T-helper 17 cell (primary cell): Measurements from ENCODE around the gene BCL2L11. TPM values are rescaled to one million over a fixed set of nuclear protein-coding genes. Genes with fewer than 3 reads are reported as not detected.

Experiments
- ATAC-seq: fragments of 150-1000 bp; cut with Tn5 transposase; 2 replicates; pipeline ENCODE4 v1.10.0; 2021; ENCODE audit warnings: mild to moderate bottlenecking, moderate library complexity
- DNase-seq, 3 donors: peaks; one replicate each; pipeline versions ENCODE4 v3.0.0 to v3.0.0-alpha.2; 2020 to 2021
- H3K9me3 ChIP-seq: one replicate; pipeline ENCODE4 v1.7.0; 2013; ENCODE audit warnings: low read length, mild to moderate bottlenecking; ENCODE audit not compliant: control insufficient read depth, poor library complexity, severe bottlenecking
- H3K27ac Mint-ChIP-seq: one replicate; pipeline ENCODE4 v1.8.0; 2022; ENCODE audit warnings: mild to moderate bottlenecking, moderate library complexity, mixed read lengths
- H3K27me3 Mint-ChIP-seq: one replicate; pipeline ENCODE4 v1.8.0; 2022; ENCODE audit warnings: mixed read lengths
- H3K36me3 Mint-ChIP-seq: one replicate; pipeline ENCODE4 v1.8.0; 2022; ENCODE audit warnings: low read depth, mixed read lengths
- H3K4me1 Mint-ChIP-seq: one replicate; pipeline ENCODE4 v1.8.0; 2022; ENCODE audit warnings: mild to moderate bottlenecking, mixed read lengths
- H3K4me3 Mint-ChIP-seq: one replicate; pipeline ENCODE4 v1.8.0; 2022; ENCODE audit warnings: mild to moderate bottlenecking, moderate library complexity, mixed read lengths
- total RNA-seq, 4 donors: library from RNA in 2 of 4; stranded (reverse) in 2 of 4; gene quantifications; one replicate each; pipeline ENCODE4 v1.2.3 and lab custom pipeline; 2022 to 2026

Gene BCL2L11
- total RNA-seq, 2 donors from 2014 or later = 29.5 to 47.2 TPM

DNA sequence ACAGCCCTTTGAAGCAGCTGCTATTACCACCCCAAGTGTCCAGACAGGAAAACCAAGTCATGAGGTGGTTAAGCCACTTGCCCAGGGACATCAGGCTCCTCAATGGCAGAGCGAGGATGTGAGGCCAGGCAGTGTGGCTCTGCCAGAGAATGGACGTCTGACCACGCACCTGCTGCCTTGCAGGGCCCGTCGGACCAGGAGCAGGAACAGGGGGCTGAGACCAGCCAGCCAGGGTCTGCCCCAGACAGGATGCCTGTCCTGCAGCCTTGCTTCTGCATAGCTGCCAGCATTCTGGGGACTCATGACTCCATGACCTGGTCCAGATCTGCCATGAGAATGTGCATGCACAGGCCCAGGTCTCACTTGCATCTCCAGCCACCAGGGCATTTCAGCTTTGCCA is 52.0 kb downstream of the BCL2L11 start:
- H3K4me3 Mint-ChIP-seq = no peak overlapping the region
- no peak overlapping the region for H3K27ac Mint-ChIP-seq
- DNase-seq (no peak), ATAC-seq (no peak)
- H3K4me1 Mint-ChIP-seq = peaks cover 11% of the 10 kb centered on the region
- no peaks in the 10 kb centered on the region for H3K9me3 ChIP-seq
- H3K36me3 Mint-ChIP-seq = peaks cover 4% of the 10 kb centered on the region
- peaks cover 39% of the 10 kb centered on the region for H3K27me3 Mint-ChIP-seq

DNA sequence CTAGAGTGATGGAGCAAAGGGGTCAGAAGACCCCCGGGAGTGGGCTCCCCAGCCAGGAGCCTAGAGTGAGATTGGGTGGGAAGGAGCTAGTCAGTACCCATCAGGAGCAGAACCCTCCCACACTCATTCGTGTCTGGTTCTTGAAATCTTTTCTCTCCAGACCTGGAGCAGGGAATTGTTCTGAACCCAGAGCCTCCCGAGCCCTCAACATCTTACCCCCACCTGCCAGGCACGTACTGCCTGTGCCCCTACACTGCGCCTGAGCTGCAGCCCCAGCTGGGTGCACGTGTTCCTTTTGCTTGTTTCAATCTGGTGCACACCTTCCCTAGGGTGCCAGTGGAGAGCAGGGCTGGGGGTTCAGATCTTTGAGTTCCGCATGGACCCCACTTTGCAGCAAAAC is 52.6 kb downstream of the BCL2L11 start:
- DNase-seq = no peak
- Mint-ChIP-seq H3K4me1 (peaks cover 13% of the 10 kb centered on the region), H3K36me3 (peaks cover 4% of the 10 kb centered on the region), H3K27ac (no peak overlapping the region), H3K4me3 (no peak overlapping the region), H3K27me3 (peaks cover 46% of the 10 kb centered on the region)
- ATAC-seq = no peak
- no peaks in the 10 kb centered on the region for H3K9me3 ChIP-seq

DNA sequence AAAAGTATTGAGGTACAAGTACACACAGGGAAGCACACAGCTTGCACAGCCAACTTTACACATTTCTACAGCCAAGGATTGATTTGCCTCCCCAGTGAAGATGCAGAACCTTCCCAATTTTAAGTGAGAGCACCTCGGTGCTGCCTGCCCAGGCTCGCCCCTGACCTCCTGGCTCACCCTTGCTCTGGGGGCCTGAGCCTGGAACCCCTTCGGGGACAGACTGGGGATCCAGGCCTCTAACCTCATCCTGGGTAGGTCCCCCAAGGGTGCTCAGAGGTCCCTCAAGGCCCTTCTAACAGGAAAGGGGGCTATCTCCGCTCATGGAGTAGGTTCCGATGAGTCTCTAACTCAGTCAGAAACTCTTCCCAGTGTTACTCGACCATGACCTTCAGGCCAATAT is 53.1 kb downstream of the BCL2L11 start:
- DNase-seq (no peak), ATAC-seq (no peak)
- Mint-ChIP-seq H3K36me3 (peaks cover 4% of the 10 kb centered on the region), H3K27me3 (peaks cover 47% of the 10 kb centered on the region), H3K4me1 (peaks cover 13% of the 10 kb centered on the region), H3K4me3 (no peak overlapping the region), H3K27ac (no peak overlapping the region)
- H3K9me3 ChIP-seq = no peaks in the 10 kb centered on the region

DNA sequence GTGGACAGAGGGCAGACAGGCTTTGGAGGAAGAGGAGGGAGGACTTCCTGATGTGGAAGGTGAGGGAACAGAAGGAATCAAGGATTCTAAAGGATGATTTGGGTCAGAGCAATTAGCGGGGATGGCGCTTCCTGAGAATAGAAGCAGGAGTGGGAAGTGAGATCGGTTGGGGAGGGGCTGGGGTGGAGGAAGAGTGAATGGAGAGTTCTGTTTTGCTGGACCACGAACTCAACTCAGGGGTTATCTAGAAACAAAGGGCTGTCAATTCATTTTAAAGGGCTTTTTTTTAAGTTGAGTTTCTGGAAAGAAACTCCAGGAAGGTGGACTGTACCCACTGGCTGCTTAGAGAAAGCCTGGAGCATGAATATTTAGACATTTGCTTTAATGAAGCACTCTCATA is 54.9 kb downstream of the BCL2L11 start:
- Mint-ChIP-seq H3K27me3 (peaks cover 53% of the 10 kb centered on the region), H3K4me1 (peaks cover 8% of the 10 kb centered on the region), H3K36me3 (peaks cover 4% of the 10 kb centered on the region), H3K4me3 (no peak overlapping the region), H3K27ac (no peak overlapping the region)
- no peak for ATAC-seq
- no peaks in the 10 kb centered on the region for H3K9me3 ChIP-seq
- DNase-seq = no peak

DNA sequence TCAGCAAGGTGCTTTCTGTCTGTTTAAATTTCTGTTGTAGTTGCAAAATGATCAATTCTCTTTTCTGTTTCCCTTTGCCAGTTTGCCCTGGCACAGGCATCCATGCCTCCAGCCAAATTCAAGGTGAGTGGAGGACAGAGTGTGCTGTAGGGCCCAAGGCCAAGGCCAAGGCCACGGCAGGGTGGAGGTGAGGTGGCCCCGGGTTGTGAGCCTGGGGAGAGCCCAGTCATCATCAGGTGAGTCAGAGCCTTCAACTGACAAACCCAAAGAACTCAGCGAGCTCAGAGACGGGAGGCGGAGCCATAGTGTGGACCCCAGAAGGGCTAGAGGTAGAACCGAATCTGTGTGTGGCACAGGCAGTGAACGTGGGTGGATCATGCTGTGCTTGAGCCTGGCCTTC is 55.7 kb downstream of the BCL2L11 start:
- Mint-ChIP-seq H3K36me3 (peaks cover 4% of the 10 kb centered on the region), H3K27ac (no peak overlapping the region), H3K4me3 (no peak overlapping the region), H3K4me1 (peaks cover 8% of the 10 kb centered on the region), H3K27me3 (peaks cover 52% of the 10 kb centered on the region)
- no peaks in the 10 kb centered on the region for H3K9me3 ChIP-seq
- ATAC-seq = no peak
- DNase-seq = no peak

DNA sequence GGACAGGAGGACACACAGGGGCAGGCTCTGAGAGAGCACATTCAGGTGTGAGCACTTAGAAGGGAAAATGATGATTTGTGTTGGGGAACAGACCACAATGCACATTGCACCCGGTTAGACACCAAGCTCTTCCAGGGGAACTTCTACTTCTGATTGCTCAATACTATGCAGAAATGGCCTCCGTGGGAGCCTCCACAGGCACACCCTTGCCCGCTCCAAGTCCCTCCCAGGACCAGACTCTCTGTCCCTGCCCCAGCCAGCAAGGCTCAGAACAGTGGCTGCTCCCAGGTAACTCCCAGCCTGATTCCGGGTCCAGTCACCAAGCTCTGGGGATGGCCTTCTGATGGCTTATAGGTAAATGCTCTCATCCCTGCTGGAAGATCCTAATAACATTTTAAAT is 56.2 kb downstream of the BCL2L11 start:
- H3K4me1 Mint-ChIP-seq = peaks cover 6% of the 10 kb centered on the region
- ATAC-seq = no peak
- H3K27me3 Mint-ChIP-seq = peaks cover 49% of the 10 kb centered on the region
- H3K4me3 Mint-ChIP-seq = no peak overlapping the region
- no peaks in the 10 kb centered on the region for H3K9me3 ChIP-seq
- H3K36me3 Mint-ChIP-seq = peaks cover 4% of the 10 kb centered on the region
- no peak for DNase-seq
- no peak overlapping the region for H3K27ac Mint-ChIP-seq

DNA sequence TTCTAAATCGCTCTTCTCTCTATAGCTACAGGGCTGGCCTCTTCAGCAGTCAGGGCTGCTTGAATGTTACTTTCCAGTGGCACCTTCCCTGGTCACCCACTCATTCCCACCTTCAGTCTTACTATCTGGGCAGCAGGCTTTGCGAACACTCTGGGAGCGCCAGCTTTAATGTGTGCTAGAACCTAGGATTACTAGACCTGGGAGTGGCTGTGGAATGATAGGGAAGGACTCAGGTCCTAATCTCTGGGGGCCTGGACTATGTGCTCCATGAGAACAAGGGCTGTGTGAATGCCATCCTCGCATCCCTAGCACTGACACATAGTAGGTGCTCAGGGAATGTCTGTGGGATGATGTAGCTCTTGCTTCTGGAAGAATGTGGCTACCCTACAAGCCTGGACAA is 57.6 kb downstream of the BCL2L11 start:
- no peak overlapping the region for H3K27ac Mint-ChIP-seq
- no peak overlapping the region for H3K4me3 Mint-ChIP-seq
- ATAC-seq = no peak
- peaks cover 49% of the 10 kb centered on the region for H3K27me3 Mint-ChIP-seq
- H3K9me3 ChIP-seq = no peaks in the 10 kb centered on the region
- peaks cover 6% of the 10 kb centered on the region for H3K4me1 Mint-ChIP-seq
- DNase-seq = no peak
- peaks cover 4% of the 10 kb centered on the region for H3K36me3 Mint-ChIP-seq

DNA sequence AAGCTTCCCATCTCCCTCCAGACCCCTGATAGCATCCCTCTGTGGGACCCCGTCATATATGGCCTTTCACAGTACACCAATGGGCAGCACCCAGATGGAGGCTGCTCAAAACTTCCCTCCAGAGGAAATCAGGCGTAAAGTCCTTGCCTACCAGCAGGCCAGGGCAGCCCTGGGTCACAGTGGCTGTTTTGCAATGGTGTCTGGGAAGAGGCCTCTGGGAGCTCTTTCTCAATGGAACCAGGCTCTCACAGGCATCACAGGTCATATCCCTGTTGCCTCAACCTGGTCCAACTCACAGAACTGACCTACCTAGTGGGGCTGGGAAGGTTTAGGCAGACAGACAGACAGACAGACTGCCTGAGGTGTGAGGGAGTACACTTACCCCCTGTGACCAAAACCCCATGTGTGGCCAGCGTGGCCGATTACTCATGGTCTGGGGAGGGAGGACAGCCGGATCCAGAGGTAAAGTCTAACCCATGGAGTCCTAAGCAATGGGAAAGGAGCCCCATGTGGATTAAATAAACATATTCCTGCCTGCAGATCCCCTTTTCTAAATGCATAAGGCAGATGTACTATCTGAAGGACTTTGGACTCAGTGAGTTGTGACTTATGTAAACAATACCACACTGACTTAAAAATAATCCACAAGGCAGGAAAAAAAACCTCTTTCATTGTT is 58.2 kb downstream of the BCL2L11 start:
- Mint-ChIP-seq H3K4me3 (no peak overlapping the region), H3K36me3 (peaks cover 4% of the 10 kb centered on the region), H3K27ac (no peak overlapping the region), H3K27me3 (peaks cover 49% of the 10 kb centered on the region), H3K4me1 (peaks cover 6% of the 10 kb centered on the region)
- no peaks in the 10 kb centered on the region for H3K9me3 ChIP-seq
- ATAC-seq = no peak
- no peak for DNase-seq

DNA sequence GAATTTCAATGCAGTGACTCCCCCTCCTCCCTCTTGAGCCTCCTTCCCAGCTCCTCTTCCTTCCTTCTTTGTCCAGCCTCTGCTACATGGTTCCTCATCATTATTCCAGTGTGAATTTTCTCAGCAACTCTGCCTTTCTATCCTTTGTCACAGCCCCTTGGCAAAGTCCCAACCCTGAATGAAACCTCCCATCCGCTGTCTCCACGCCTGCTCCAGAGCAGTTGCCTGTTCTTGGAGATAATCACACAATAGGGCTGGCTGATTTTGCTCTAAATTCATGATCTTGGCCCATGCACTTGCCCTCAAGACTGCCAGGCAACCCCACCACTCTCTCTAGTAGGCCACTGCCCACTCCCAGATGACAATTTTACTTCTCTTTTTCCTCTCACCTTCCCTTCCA is 61.4 kb downstream of the BCL2L11 start:
- DNase-seq (no peak), ATAC-seq (no peak)
- H3K27ac Mint-ChIP-seq = no peak overlapping the region
- H3K9me3 ChIP-seq = no peaks in the 10 kb centered on the region
- H3K4me3 Mint-ChIP-seq = no peak overlapping the region
- peaks cover 28% of the 10 kb centered on the region for H3K27me3 Mint-ChIP-seq
- peaks cover 2% of the 10 kb centered on the region for H3K4me1 Mint-ChIP-seq
- H3K36me3 Mint-ChIP-seq = no peaks in the 10 kb centered on the region

DNA sequence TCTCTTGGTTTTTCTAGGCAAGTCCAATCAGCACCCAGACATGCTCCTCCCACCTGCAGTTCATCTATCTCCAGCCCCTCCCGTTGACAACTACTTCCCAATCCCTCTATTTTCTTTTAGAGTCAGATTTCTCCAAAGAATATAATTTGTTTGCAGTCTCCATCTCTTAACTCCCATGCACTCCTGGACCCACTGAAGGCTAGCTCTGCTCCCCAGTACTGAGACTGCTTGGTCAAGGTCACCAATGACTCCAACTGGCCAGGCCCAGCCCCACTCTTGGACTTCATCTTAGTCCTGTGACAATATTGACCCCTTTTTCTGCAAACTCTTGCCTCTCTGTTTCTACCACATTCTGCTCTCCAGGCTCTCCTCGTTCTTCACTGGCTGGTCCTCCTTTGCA is 62.0 kb downstream of the BCL2L11 start:
- peaks cover 2% of the 10 kb centered on the region for H3K4me1 Mint-ChIP-seq
- H3K4me3 Mint-ChIP-seq = no peak overlapping the region
- no peaks in the 10 kb centered on the region for H3K36me3 Mint-ChIP-seq
- H3K27ac Mint-ChIP-seq = no peak overlapping the region
- ATAC-seq (no peak), DNase-seq (no peak)
- no peaks in the 10 kb centered on the region for H3K9me3 ChIP-seq
- H3K27me3 Mint-ChIP-seq = peaks cover 22% of the 10 kb centered on the region

DNA sequence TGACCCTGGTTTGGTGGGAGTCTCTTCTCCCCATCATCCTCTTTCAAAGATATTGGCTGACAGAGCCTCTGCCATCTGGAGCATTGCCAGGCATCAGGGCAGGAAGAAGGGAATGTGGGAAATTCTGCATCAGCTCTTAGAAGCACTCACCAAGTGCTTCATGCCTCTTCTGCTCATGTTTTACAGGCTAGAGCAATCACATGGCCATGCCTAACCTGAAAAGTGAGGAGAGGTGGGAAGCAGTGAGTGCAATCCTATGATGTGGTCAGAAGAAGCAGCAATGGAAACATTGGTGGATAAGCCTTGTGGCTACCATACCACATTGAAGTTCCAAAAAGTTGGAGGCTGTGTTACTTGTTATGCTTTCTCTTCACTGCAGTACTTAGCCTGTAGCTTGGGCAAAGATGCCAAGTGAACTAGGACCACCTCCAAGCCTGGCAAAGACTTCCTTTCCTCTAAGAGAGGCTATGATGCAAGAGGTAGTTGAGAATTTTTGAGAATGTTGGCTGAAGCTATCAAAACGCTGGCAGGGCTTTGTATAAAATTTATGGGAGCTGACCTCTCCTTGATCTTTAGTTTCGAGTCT is 64.1 kb downstream of the BCL2L11 start:
- DNase-seq = no peak
- H3K4me3 Mint-ChIP-seq = no peak overlapping the region
- no peaks in the 10 kb centered on the region for H3K4me1 Mint-ChIP-seq
- peaks cover 14% of the 10 kb centered on the region for H3K27me3 Mint-ChIP-seq
- H3K9me3 ChIP-seq = no peaks in the 10 kb centered on the region
- no peak for ATAC-seq
- H3K27ac Mint-ChIP-seq = no peak overlapping the region
- H3K36me3 Mint-ChIP-seq = peaks cover 2% of the 10 kb centered on the region

DNA sequence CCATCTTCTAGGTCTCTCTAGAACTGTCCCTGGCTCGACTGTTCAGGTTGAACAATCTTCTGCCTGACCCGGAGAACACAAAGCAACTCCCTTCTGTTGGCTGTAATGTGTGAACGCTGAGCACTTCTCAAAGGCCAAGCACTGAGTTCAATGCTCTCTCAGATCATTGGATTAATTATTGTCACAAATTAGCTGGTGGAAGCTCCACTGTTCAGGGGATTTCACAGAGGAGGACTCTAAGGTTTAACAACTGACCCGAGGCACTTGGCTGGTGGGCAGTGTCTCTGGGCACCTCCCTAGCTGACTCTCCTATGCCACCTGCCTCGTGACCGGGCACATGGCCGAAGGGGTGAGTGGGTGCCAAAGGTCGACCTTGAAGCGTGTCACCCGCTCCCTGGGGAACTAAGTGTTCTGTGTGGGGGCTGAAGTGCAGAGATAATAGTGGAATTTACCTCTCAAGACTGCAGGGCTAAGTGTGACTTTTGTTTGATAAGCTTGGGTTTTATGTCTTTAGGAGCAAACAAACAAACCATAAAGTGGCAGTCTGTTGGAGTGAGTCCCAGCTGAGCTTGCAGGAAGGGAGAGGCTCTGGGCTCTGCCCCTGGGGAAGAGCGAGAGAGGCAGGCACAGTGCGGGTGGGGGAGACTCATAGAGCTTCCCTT is 64.8 kb downstream of the BCL2L11 start:
- ATAC-seq = no peak
- peaks cover 2% of the 10 kb centered on the region for H3K36me3 Mint-ChIP-seq
- peaks cover 10% of the 10 kb centered on the region for H3K27me3 Mint-ChIP-seq
- no peak for DNase-seq
- H3K4me1 Mint-ChIP-seq = no peaks in the 10 kb centered on the region
- H3K27ac Mint-ChIP-seq = no peak overlapping the region
- no peaks in the 10 kb centered on the region for H3K9me3 ChIP-seq
- H3K4me3 Mint-ChIP-seq = no peak overlapping the region

DNA sequence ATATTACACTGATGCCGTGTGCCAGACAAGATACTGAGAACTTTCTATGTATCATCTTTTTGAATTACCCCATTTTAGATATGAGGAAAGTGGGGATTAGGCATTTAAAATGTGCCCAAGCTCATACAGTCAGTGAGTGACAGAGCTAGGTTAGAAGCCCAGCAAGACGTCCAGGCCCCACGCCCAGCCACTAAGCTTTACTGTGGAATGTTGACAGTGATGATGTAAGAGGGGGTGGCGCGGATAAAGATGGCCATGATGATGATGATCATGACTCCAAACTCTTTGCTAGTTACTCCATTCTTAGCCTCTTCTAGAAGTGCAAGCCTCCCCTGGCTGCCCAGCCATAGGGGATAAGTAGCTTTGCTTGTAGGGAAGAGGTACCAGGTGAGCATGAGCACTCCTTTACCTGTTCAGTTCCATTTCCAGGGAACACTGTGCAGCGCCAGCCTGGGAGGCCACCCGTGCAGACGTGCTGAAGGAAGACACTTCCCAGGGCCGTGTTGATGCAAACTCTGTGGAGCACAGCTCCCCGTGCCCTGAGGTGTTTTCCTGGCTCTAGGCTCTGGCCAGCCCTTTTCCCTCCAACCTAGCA is 65.5 kb downstream of the BCL2L11 start:
- Mint-ChIP-seq H3K27ac (no peak overlapping the region), H3K4me1 (no peaks in the 10 kb centered on the region), H3K36me3 (peaks cover 2% of the 10 kb centered on the region), H3K27me3 (peaks cover 7% of the 10 kb centered on the region), H3K4me3 (no peak overlapping the region)
- DNase-seq = no peak
- ATAC-seq = no peak
- no peaks in the 10 kb centered on the region for H3K9me3 ChIP-seq
